HEK293 (cell line): ENCODE results near the gene PIM3.

Experiments used
- CTCF ChIA-PET: fragments of 350-600 bp; formaldehyde crosslinking; extraction: SDS; loops from one replicate; lab custom pipeline; 2021; ENCODE audit warnings: antibody characterized with exemption; lab: Yijun Ruan, JAX
- POLR2A ChIA-PET: fragments of 300-600 bp; formaldehyde crosslinking; extraction: SDS; loops from one replicate; lab custom pipeline; 2020; ENCODE audit warnings: antibody characterized with exemption, inconsistent platforms; lab: Yijun Ruan, JAX
- H3K27ac ChIP-seq: fragments of 200-500 bp; sonication (Bioruptor generic); 2 replicates; pipeline ENCODE4 v1.5.1; 2014; ENCODE audit warnings: low read depth, low read length, control low read depth, inconsistent platforms; ENCODE audit errors: extremely low read depth
- H3K36me3 ChIP-seq, 2 experiments: fragments of 200-500 bp in 1 of 2; sonication (Bioruptor generic) in 1 of 2; 1 replicate in 1 of 2; 2 replicates in 1 of 2; pipeline ENCODE4 v1.5.1; 2014 to 2017; ENCODE audit warnings: inconsistent platforms in 2 of 2, low read length in 2 of 2; ENCODE audit not compliant: control insufficient read depth in 2 of 2, insufficient read depth in 1 of 2
- H3K4me1 ChIP-seq: fragments of 200-500 bp; sonication (Bioruptor generic); 2 replicates; pipeline ENCODE4 v1.5.1; 2014; ENCODE audit warnings: mild to moderate bottlenecking, low read length, inconsistent platforms; ENCODE audit not compliant: control insufficient read depth, insufficient read depth
- H3K4me3 ChIP-seq: 2 replicates; pipeline ENCODE4 v1.5.1; 2011; ENCODE audit warnings: low read depth, mild to moderate bottlenecking, control low read depth, low read length, moderate library complexity
- H3K9me3 ChIP-seq: fragments of 200-500 bp; sonication (Bioruptor generic); 2 replicates; pipeline ENCODE4 v1.5.1; 2014; ENCODE audit warnings: low read depth, low read length, inconsistent platforms; ENCODE audit not compliant: control insufficient read depth, insufficient read depth
- EGR2 ChIP-seq: fragments of 450-650 bp; formaldehyde crosslinking; IDR thresholded peaks from 2 replicates; pipeline ENCODE4 v1.5.1; 2016; ENCODE audit warnings: low read depth, missing biosample characterization, missing genetic modification characterization
- HIC1 ChIP-seq: fragments of 450-650 bp; formaldehyde crosslinking; IDR thresholded peaks from 2 replicates; pipeline ENCODE4 v1.5.1; 2016; ENCODE audit warnings: missing biosample characterization, missing genetic modification characterization
- HOXA7 ChIP-seq: sonication (generic); formaldehyde crosslinking; IDR thresholded peaks from 2 replicates; pipeline ENCODE4 v1.8.1; 2022; ENCODE audit warnings: missing genetic modification reagents, borderline replicate concordance
- HOXD13 ChIP-seq: sonication (generic); formaldehyde crosslinking; IDR thresholded peaks from 2 replicates; pipeline ENCODE4 v1.8.0; 2022; ENCODE audit warnings: missing genetic modification reagents, borderline replicate concordance
- KLF1 ChIP-seq: fragments of 450-650 bp; formaldehyde crosslinking; IDR thresholded peaks from 2 replicates; pipeline ENCODE4 v1.5.1; 2016; ENCODE audit warnings: missing biosample characterization, missing genetic modification characterization
- KLF17 ChIP-seq: fragments of 450-650 bp; formaldehyde crosslinking; IDR thresholded peaks from 2 replicates; pipeline ENCODE4 v1.5.1; 2016; ENCODE audit warnings: missing biosample characterization, missing genetic modification characterization
- MEIS1 ChIP-seq: sonication (generic); formaldehyde crosslinking; IDR thresholded peaks from 2 replicates; pipeline ENCODE4 v1.8.1; 2022; ENCODE audit warnings: missing genetic modification reagents, mild to moderate bottlenecking, borderline replicate concordance
- REPIN1 ChIP-seq: fragments of 450-650 bp; formaldehyde crosslinking; IDR thresholded peaks from 2 replicates; pipeline ENCODE4 v1.5.1; 2017; ENCODE audit warnings: missing biosample characterization, missing genetic modification characterization, low read depth
- SP2 ChIP-seq: fragments of 450-650 bp; formaldehyde crosslinking; IDR thresholded peaks from 2 replicates; pipeline ENCODE4 v1.5.1; 2016; ENCODE audit warnings: missing biosample characterization, missing genetic modification characterization
- SP7 ChIP-seq: fragments of 450-650 bp; formaldehyde crosslinking; IDR thresholded peaks from 2 replicates; pipeline ENCODE4 v1.5.1; 2016; ENCODE audit warnings: missing biosample characterization, missing genetic modification characterization
- ZBTB6 ChIP-seq: fragments of 450-650 bp; formaldehyde crosslinking; IDR thresholded peaks from 2 replicates; pipeline ENCODE4 v1.5.1; 2017; ENCODE audit warnings: missing biosample characterization, missing genetic modification characterization
- ZFHX2 ChIP-seq: fragments of 450-650 bp; formaldehyde crosslinking; conservative IDR thresholded peaks from 2 replicates; pipeline ENCODE4 v1.5.1; 2016; ENCODE audit warnings: missing biosample characterization, missing genetic modification characterization
- ZNF114 ChIP-seq: fragments of 450-650 bp; formaldehyde crosslinking; IDR thresholded peaks from 2 replicates; pipeline ENCODE4 v1.5.0; 2017; ENCODE audit warnings: missing biosample characterization, missing genetic modification characterization
- ZNF157 ChIP-seq: fragments of 450-650 bp; formaldehyde crosslinking; IDR thresholded peaks from 2 replicates; pipeline ENCODE4 v1.5.1; 2016; ENCODE audit warnings: missing biosample characterization, missing genetic modification characterization
- ZNF175 ChIP-seq: fragments of 450-650 bp; formaldehyde crosslinking; IDR thresholded peaks from 2 replicates; pipeline ENCODE4 v1.5.1; 2016; ENCODE audit warnings: missing biosample characterization, missing genetic modification characterization
- ZNF184 ChIP-seq: fragments of 450-650 bp; IDR thresholded peaks from 2 replicates; pipeline ENCODE4 v1.5.1; 2018; ENCODE audit warnings: missing biosample characterization, mild to moderate bottlenecking, missing genetic modification characterization
- ZNF394 ChIP-seq: fragments of 450-650 bp; formaldehyde crosslinking; IDR thresholded peaks from 2 replicates; pipeline ENCODE4 v1.5.1; 2016; ENCODE audit warnings: missing biosample characterization, missing genetic modification characterization, mild to moderate bottlenecking, moderate library complexity, borderline replicate concordance
- ZNF423 ChIP-seq: fragments of 450-650 bp; formaldehyde crosslinking; IDR thresholded peaks from 2 replicates; pipeline ENCODE4 v1.5.1; 2016; ENCODE audit warnings: missing biosample characterization, missing genetic modification characterization
- ZNF473 ChIP-seq: fragments of 450-650 bp; formaldehyde crosslinking; IDR thresholded peaks from 2 replicates; pipeline ENCODE4 v1.5.1; 2017; ENCODE audit warnings: missing biosample characterization, missing genetic modification characterization
- ZNF529 ChIP-seq: fragments of 450-650 bp; formaldehyde crosslinking; IDR thresholded peaks from 2 replicates; pipeline ENCODE4 v1.5.1; 2017; ENCODE audit warnings: missing genetic modification characterization, missing biosample characterization; ENCODE audit not compliant: insufficient replicate concordance
- ZNF560 ChIP-seq: fragments of 450-650 bp; formaldehyde crosslinking; IDR thresholded peaks from 2 replicates; pipeline ENCODE4 v1.5.1; 2017; ENCODE audit warnings: missing biosample characterization, missing genetic modification characterization, borderline replicate concordance
- ZNF561 ChIP-seq: fragments of 450-650 bp; IDR thresholded peaks from 2 replicates; pipeline ENCODE4 v1.5.1; 2018; ENCODE audit warnings: missing biosample characterization, missing genetic modification characterization, borderline replicate concordance
- ZNF571 ChIP-seq: fragments of 450-650 bp; formaldehyde crosslinking; IDR thresholded peaks from 2 replicates; pipeline ENCODE4 v1.5.0; 2017; ENCODE audit warnings: missing biosample characterization, missing genetic modification characterization
- ZNF624 ChIP-seq: fragments of 450-650 bp; formaldehyde crosslinking; IDR thresholded peaks from 2 replicates; pipeline ENCODE4 v1.5.1; 2017; ENCODE audit warnings: missing biosample characterization, missing genetic modification characterization
- ZNF660 ChIP-seq: fragments of 450-650 bp; IDR thresholded peaks from 2 replicates; pipeline ENCODE4 v1.5.1; 2018; ENCODE audit warnings: missing biosample characterization, mild to moderate bottlenecking, missing genetic modification characterization
- ZNF701 ChIP-seq: fragments of 450-650 bp; formaldehyde crosslinking; IDR thresholded peaks from 2 replicates; pipeline ENCODE4 v1.5.1; 2016; ENCODE audit warnings: missing biosample characterization, missing genetic modification characterization
- ZNF707 ChIP-seq: fragments of 450-650 bp; formaldehyde crosslinking; IDR thresholded peaks from 2 replicates; pipeline ENCODE4 v1.5.1; 2016; ENCODE audit warnings: missing biosample characterization, missing genetic modification characterization
- ZNF791 ChIP-seq: fragments of 450-650 bp; formaldehyde crosslinking; IDR thresholded peaks from 2 replicates; pipeline ENCODE4 v1.5.1; 2016; ENCODE audit warnings: missing biosample characterization, missing genetic modification characterization

PIM3 gene

GRCh38 chr22:49927483-49928184, 32.9 kb upstream of the PIM3 start:
- H3K27ac ChIP-seq = no peak overlapping the region
- ChIA-PET CTCF (interaction anchor here (1.0 to 2.4 kb wide), 2 partner anchors 103 to 104 kb away, joined by 4 to 14 read pairs; no protein-coding TSS in a partner anchor), POLR2A (no interaction called here)
- H3K9me3 ChIP-seq = no peaks in the 10 kb centered on the region
- H3K4me1 ChIP-seq = no peaks in the 10 kb centered on the region
- TF ChIP-seq ZNF184 (tag by site-specific recombination) (no peak), HIC1 (0 out of 2 replicates have a peak, but pooled peaks have one; percentile 12)
- TF ChIP-seq, all 188 proteins: peak for 1
- H3K4me3 ChIP-seq = no peak overlapping the region
- peaks cover 0 to 32% of the 10 kb centered on the region in 2 experiments; a peak in 1 of 3 replicates for H3K36me3 ChIP-seq

GRCh38 chr22:49928185-49928495, 32.4 kb upstream of the PIM3 start:
- POLR2A ChIA-PET = no interaction called here

GRCh38 chr22:49928555-49929210, 31.9 kb upstream of the PIM3 start:
- TF ChIP-seq EGR2 (tag by site-specific recombination) (peak; percentile 72), REPIN1 (no peak), HOXA7 (CRISPR knock-in tag) (no peak), ZNF561 (tag by site-specific recombination) (no peak), ZNF394 (tag by site-specific recombination) (no peak), ZNF423 (tag by site-specific recombination) (peak; percentile 66), ZNF560 (tag by site-specific recombination) (no peak), SP2 (tag by site-specific recombination) (0 out of 2 replicates have a peak, but pooled peaks have one; percentile 16), ZFHX2 (tag by site-specific recombination) (peak; percentile 58), ZNF114 (no peak), ZNF707 (tag by site-specific recombination) (no peak), KLF1 (0 out of 2 replicates have a peak, but pooled peaks have one; percentile 15), ZNF473 (tag by site-specific recombination) (no peak), ZNF701 (tag by site-specific recombination) (no peak), ZBTB6 (tag by site-specific recombination) (no peak), ZNF624 (tag by site-specific recombination) (no peak)
- Histone ChIP-seq H3K27ac (no peak overlapping the region), H3K9me3 (no peaks in the 10 kb centered on the region), H3K4me1 (no peaks in the 10 kb centered on the region), H3K4me3 (no peak overlapping the region), H3K36me3 (peaks cover 0 to 24% of the 10 kb centered on the region in 2 experiments; a peak in 1 of 3 replicates)
- POLR2A ChIA-PET = no interaction called here
- CTCF ChIA-PET = interaction anchor here (0.7 to 2.4 kb wide), 3 partner anchors 102 to 220 kb away, joined by 3 to 14 read pairs (median 4); no protein-coding TSS in a partner anchor

More at GRCh38 chr22:49928185-49928495, 32.4 kb upstream of the PIM3 start:
- no peak for TF ChIP-seq ZNF157
- TF ChIP-seq ZNF529 (tag by site-specific recombination) = no peak
- no peak for TF ChIP-seq ZNF571 (tag by site-specific recombination)
- no peak for TF ChIP-seq ZNF660
- no peak for TF ChIP-seq KLF17
- TF ChIP-seq MEIS1 (CRISPR knock-in tag) = no peak
- TF ChIP-seq HOXD13 (CRISPR knock-in tag) = no peak
- no peak for TF ChIP-seq ZNF791 (tag by site-specific recombination)
- no peak for TF ChIP-seq SP7
- no peak for TF ChIP-seq ZNF175 (tag by site-specific recombination)
- TF ChIP-seq ZNF473 (tag by site-specific recombination) = no peak
- CTCF ChIA-PET = interaction anchor here (0.7 to 2.4 kb wide), 3 partner anchors 102 to 221 kb away, joined by 3 to 14 read pairs (median 4); no protein-coding TSS in a partner anchor
- Histone ChIP-seq H3K4me3 (no peak overlapping the region), H3K4me1 (no peaks in the 10 kb centered on the region), H3K27ac (no peak overlapping the region), H3K36me3 (peaks cover 0 to 29% of the 10 kb centered on the region in 2 experiments; a peak in 1 of 3 replicates), H3K9me3 (no peaks in the 10 kb centered on the region)
